Thyroid gland (tissue), 4 donors: Measurements from ENCODE around the gene SLC8A1.

Experiments
- POLR2A ChIP-seq, 2 donors: fragments of 450-650 bp; IDR thresholded peaks; one replicate each; pipeline ENCODE4 v1.6.1; 2017; ENCODE audit warnings: antibody characterized with exemption in 2 of 2, mild to moderate bottlenecking in 2 of 2, moderate library complexity in 1 of 2
- TF ChIP-seq, protein P1 (sequence below), 6 experiments: fragments of 200-600 bp in 3 of 6; fragments of 450-650 bp in 3 of 6; sonication (generic) in 3 of 6; IDR thresholded peaks; one replicate each; pipeline ENCODE4 v1.5.1; 2016 to 2019; ENCODE audit warnings: antibody characterized with exemption in 6 of 6, mild to moderate bottlenecking in 2 of 6, inconsistent platforms in 1 of 6, moderate library complexity in 1 of 6

DNA sequence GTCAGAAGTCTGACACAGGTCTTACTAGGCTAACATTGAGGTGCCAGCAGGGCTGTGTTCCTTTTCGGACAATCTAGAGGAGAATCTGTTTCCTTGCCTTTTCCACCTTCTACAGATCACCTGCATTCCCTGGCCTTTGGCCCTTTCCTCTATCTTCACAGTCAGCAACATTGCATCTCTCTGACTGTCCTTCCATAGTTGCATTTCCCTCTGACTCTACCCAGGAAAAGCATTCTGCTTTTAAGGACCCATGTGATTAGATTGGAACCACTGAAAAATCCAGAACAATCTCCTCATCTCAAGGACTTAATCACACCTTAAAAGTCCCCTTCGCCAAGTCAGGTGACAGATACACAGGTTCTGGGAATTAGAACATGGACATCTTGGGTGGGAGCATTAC lies 181.5 kb downstream of the SLC8A1 start:
- TF ChIP-seq, protein P1, sequence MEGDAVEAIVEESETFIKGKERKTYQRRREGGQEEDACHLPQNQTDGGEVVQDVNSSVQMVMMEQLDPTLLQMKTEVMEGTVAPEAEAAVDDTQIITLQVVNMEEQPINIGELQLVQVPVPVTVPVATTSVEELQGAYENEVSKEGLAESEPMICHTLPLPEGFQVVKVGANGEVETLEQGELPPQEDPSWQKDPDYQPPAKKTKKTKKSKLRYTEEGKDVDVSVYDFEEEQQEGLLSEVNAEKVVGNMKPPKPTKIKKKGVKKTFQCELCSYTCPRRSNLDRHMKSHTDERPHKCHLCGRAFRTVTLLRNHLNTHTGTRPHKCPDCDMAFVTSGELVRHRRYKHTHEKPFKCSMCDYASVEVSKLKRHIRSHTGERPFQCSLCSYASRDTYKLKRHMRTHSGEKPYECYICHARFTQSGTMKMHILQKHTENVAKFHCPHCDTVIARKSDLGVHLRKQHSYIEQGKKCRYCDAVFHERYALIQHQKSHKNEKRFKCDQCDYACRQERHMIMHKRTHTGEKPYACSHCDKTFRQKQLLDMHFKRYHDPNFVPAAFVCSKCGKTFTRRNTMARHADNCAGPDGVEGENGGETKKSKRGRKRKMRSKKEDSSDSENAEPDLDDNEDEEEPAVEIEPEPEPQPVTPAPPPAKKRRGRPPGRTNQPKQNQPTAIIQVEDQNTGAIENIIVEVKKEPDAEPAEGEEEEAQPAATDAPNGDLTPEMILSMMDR (IDR thresholded peaks at IDR 0.05) = no peak
- TF ChIP-seq POLR2A (IDR thresholded peaks at IDR 0.05) = no peak
